G401 (cell line): Measurements from ENCODE around the gene L3MBTL4. TPM values are rescaled to one million over a fixed set of nuclear protein-coding genes. Genes with fewer than 3 reads are reported as not detected.

Experiments used
- DNase-seq: peaks from one replicate; pipeline ENCODE4 v3.0.0-alpha.2; 2015; ENCODE audit warnings: low spot score
- in situ Hi-C: cut with HindIII; loops from 2 replicates; pipeline ENCODE4 v1.10.0; 2016; ENCODE audit warnings: low sequenced_read_pairs, mixed read lengths
- total RNA-seq: library from RNA; depleted of rRNA; stranded (reverse); fragments of >200 nt; shearing (Covaris generic); gene quantifications from 2 replicates; pipeline ENCODE4 v1.2.3, GENCODE V29; 2014

The L3MBTL4 gene
- total RNA-seq, 1 experiment from 2014 or later, result not detected

DNA sequence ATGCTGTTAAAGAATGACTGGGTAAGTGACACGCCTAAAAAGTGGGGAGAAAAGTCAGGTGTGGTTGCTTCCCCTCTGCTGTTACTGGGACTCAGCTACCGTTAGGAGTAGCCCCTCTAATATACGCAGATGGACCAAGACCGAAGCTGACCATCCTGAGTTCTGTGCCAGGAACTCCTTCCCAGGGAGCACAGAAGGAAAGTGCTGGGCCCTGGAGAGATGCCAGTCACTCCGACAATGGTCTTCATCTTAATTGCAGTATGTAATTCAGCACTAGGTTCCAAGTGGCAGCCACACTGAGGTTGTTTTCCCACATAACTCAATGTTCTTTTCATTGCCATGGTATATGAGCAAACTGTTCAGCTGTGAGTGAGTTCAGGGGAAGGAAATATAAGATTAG lies 499.8 kb downstream of the L3MBTL4 start:
- DNase-seq, result peak; percentile 59
- in situ Hi-C loops, result no loop called here

DNA sequence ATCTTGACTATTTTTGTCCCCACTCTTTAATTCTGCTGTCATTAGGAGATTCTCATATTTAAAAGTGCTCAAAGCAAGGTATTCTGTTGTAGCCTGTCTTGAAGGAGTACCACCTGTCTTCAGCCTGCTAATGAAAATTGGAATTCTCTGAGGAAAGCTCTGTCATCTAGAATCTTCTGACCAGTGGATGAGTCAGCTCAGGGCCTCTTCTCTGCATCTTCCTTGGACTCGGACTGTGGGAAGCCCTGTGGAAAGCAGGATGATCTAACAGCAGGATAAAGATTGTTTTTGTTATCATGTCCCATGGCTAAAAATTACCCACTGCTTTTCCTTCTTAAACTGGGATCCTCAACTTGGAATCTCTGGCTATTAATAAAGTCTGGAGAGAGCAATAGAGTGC lies 500.7 kb downstream of the L3MBTL4 start:
- in situ Hi-C loops, result no loop called here
- DNase-seq, result no peak

DNA sequence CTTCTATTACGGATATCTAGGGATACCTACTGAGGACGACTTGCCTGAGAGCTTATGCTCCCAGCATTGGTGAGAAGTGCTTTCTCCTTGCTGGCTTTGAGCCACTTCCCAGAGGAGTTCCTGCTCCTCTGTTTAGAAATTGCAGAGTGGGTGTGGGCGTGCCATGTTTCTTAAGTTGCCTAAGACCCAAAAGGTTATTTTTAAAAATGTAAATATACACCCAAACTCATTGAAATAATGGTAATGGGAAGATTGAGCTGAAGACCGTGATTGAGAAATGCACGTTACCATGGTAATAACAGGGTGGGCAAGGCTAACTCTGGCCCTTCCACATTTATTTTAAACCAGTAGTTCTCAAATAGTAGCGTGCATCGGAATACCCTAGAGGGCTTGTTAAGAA lies 502.1 kb downstream of the L3MBTL4 start:
- in situ Hi-C loops, result no loop called here
- DNase-seq, result no peak

DNA sequence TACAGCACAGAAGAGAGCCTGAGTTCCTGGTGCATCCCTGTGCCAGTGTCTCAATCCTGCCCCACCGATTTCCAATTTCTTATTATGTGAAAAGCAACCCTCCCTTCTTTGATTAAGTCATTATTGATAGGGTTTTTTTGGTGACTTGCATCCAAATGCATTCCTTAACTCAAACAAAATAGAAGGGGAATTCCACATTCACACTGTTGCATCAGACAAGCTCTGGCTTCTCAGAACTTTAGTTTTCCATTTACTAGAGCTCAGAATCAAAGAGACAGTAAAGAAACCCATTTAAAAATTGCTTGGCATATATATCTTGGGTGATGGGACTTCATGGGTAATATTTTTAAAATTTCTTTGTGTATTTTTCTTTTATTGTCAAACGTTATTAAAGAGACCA lies 505.6 kb downstream of the L3MBTL4 start:
- no peak for DNase-seq
- in situ Hi-C loops, result no loop called here
